ENCODE results near the gene GAB1. TPM values are rescaled to one million over a fixed set of nuclear protein-coding genes. Genes with fewer than 3 reads are reported as not detected.

The GAB1 gene
- total RNA-seq, 2 experiments from 2014 or later: 0.37 to 0.79 TPM

DNA sequence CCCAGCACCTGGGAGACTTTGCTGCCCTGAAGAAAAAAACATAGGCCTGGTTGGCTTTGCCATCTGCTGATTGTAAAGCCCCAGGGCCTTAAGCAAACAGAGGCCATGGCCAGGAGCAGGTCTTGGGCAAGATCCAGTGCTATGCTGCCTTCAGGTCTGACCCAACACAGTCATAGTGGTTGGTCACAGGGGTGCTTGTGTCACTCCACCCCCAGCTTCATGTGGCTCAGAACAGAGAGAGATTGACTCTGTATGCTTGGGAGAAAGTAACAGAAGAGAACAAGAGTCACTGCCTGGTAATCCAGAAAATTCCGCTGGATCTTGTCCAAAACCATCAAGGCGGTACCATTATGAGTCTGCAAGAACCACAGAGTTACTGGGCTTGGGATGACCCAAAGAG is 152.4 kb downstream of the GAB1 start:
- H3K9me3 Mint-ChIP-seq (ENCODE audit: insufficient read depth): no peaks in the 10 kb centered on the region
- H3K27ac Mint-ChIP-seq: no peak overlapping the region
- ATAC-seq: no peak
- no peaks in the 10 kb centered on the region for H3K4me1 Mint-ChIP-seq (ENCODE audit: low read depth)
- no peaks in the 10 kb centered on the region for H3K36me3 Mint-ChIP-seq (ENCODE audit: low read depth)
- H3K27me3 Mint-ChIP-seq (ENCODE audit: low read depth): peaks cover 9% of the 10 kb centered on the region
- ChIA-PET POLR2A (no interaction called here), CTCF (no interaction called here)
- H3K4me3 Mint-ChIP-seq: no peak overlapping the region
- no peak for DNase-seq

DNA sequence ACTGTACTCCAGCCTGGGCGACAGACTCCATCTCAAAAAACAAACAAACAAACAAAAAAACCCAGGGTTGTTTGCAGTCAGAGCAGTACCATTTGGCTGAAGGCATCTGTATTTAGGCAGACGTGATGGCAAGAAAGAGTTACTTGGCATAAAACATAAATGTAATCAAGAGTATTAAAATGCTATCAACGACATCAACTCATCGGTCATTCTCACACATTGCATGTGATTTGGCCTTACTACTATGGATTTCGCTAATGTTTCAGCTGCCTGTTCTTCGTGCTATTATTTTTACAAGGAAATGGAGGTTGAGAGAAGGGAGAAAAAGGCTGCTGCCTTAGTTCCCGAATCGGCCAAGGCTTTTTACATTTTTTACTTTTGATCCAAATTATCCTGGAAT is 161.3 kb downstream of the GAB1 start:
- no peaks in the 10 kb centered on the region for H3K4me1 Mint-ChIP-seq (ENCODE audit: low read depth)
- no peaks in the 10 kb centered on the region for H3K36me3 Mint-ChIP-seq (ENCODE audit: low read depth)

DNA sequence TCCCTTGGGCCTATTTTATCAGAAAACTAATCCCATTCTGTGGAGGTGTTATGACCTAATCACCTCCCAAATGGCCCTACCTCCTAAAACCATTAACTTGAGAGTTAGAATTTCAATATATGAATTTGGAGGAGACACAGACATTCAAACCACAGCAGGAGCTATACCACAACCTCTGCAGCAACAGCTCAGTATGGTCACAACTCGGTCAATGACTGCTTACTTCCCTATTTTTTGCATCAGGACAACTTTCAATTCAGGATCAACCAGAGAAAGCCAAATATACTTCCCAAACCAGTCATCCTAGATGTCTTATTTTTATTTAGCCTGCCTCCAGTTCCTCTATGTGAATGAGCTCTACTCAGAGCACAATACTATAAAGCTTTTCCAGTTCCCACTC is 165.6 kb downstream of the GAB1 start:
- CTCF ChIA-PET: no interaction called here
- POLR2A ChIA-PET: interaction anchor here (1.1 kb wide), 1 partner anchor 12 kb away, joined by 3 read pairs; no protein-coding TSS in a partner anchor

More for the DNA sequence above, 161.3 kb downstream of the GAB1 start:
- no peak for ATAC-seq
- POLR2A ChIA-PET: no interaction called here
- CTCF ChIA-PET: no interaction called here
- Mint-ChIP-seq H3K27me3 (ENCODE audit: low read depth) (no peaks in the 10 kb centered on the region), H3K4me3 (no peak overlapping the region), H3K9me3 (ENCODE audit: insufficient read depth) (no peaks in the 10 kb centered on the region), H3K27ac (no peak overlapping the region)
- no peak for DNase-seq

GRCh38 chr4:143506031-143506430 is 169.4 kb downstream of the GAB1 start:
- H3K36me3 Mint-ChIP-seq (ENCODE audit: low read depth): no peaks in the 10 kb centered on the region
- H3K4me3 Mint-ChIP-seq: no peak overlapping the region
- H3K9me3 Mint-ChIP-seq (ENCODE audit: insufficient read depth): no peaks in the 10 kb centered on the region
- ATAC-seq: no peak
- CTCF ChIA-PET: no interaction called here
- POLR2A ChIA-PET: no interaction called here
- H3K4me1 Mint-ChIP-seq (ENCODE audit: low read depth): no peaks in the 10 kb centered on the region
- no peak overlapping the region for H3K27ac Mint-ChIP-seq
- peaks cover 11% of the 10 kb centered on the region for H3K27me3 Mint-ChIP-seq (ENCODE audit: low read depth)
- DNase-seq: no peak

More for the DNA sequence above, 165.6 kb downstream of the GAB1 start:
- Mint-ChIP-seq H3K9me3 (ENCODE audit: insufficient read depth) (no peaks in the 10 kb centered on the region), H3K36me3 (ENCODE audit: low read depth) (no peaks in the 10 kb centered on the region), H3K4me3 (no peak overlapping the region), H3K27ac (no peak overlapping the region), H3K4me1 (ENCODE audit: low read depth) (no peaks in the 10 kb centered on the region), H3K27me3 (ENCODE audit: low read depth) (no peaks in the 10 kb centered on the region)
- ATAC-seq (no peak), DNase-seq (no peak)

GRCh38 chr4:143511906-143512305 is 175.2 kb downstream of the GAB1 start:
- H3K36me3 Mint-ChIP-seq (ENCODE audit: low read depth): peaks cover 19% of the 10 kb centered on the region
- POLR2A ChIA-PET: no interaction called here
- no peak overlapping the region for H3K4me3 Mint-ChIP-seq
- CTCF ChIA-PET: interaction anchor here (1.0 to 1.3 kb wide), 2 partner anchors 47 to 114 kb away, joined by 3 read pairs; no protein-coding TSS in a partner anchor
- no peak for ATAC-seq
- H3K27me3 Mint-ChIP-seq (ENCODE audit: low read depth): peaks cover 11% of the 10 kb centered on the region
- no peaks in the 10 kb centered on the region for H3K9me3 Mint-ChIP-seq (ENCODE audit: insufficient read depth)
- DNase-seq: no peak
- peaks cover 21% of the 10 kb centered on the region for H3K4me1 Mint-ChIP-seq (ENCODE audit: low read depth)
- H3K27ac Mint-ChIP-seq: no peak overlapping the region

- Mint-ChIP-seq H3K36me3 (ENCODE audit: low read depth) (peaks cover 28% of the 10 kb centered on the region), H3K4me1 (ENCODE audit: low read depth) (peaks cover 28% of the 10 kb centered on the region), H3K27ac (peak overlapping the region; percentile 99), H3K9me3 (ENCODE audit: insufficient read depth) (no peaks in the 10 kb centered on the region), H3K27me3 (ENCODE audit: low read depth) (peaks cover 11% of the 10 kb centered on the region), H3K4me3 (peak overlapping the region; percentile 88)
- ChIA-PET POLR2A (no interaction called here), CTCF (interaction anchor here (1.3 kb wide), 1 partner anchor 115 kb away, joined by 3 read pairs; no protein-coding TSS in a partner anchor)
- DNase-seq (no peak), ATAC-seq (peak; percentile 53)
Observed at GRCh38 chr4:143512978-143513313, 176.3 kb downstream of the GAB1 start.

GRCh38 chr4:143513314-143514168 is 176.9 kb downstream of the GAB1 start, which contains the start of gene SMARCA5:
TSS of gene SMARCA5 (plus strand) at chr4:143513702. CDS start at chr4:143513925, 223 bp downstream.
- POLR2A ChIA-PET: interaction anchor here (0.7 to 1.5 kb wide), 8 partner anchors 10 to 408 kb away, joined by 3 to 8 read pairs (median 4); partner anchors contain the start of genes GAB1 and USP38
- DNase-seq (peak; percentile 98), ATAC-seq (peak; percentile 92)
- Mint-ChIP-seq H3K4me1 (ENCODE audit: low read depth) (peaks cover 28% of the 10 kb centered on the region), H3K4me3 (peak within 1 kb of the TSS; percentile 88), H3K27ac (peak within 1 kb of the TSS; percentile 99), H3K27me3 (ENCODE audit: low read depth) (peaks cover 11% of the 10 kb centered on the region), H3K9me3 (ENCODE audit: insufficient read depth) (no peaks in the 10 kb centered on the region), H3K36me3 (ENCODE audit: low read depth) (peaks cover 28% of the 10 kb centered on the region)
- CTCF ChIA-PET: interaction anchor here (1.3 kb wide), 1 partner anchor 116 kb away, joined by 3 read pairs; no protein-coding TSS in a partner anchor

- peak overlapping the region; percentile 99 for H3K27ac Mint-ChIP-seq
- no peaks in the 10 kb centered on the region for H3K9me3 Mint-ChIP-seq (ENCODE audit: insufficient read depth)
- POLR2A ChIA-PET: interaction anchor here (0.7 to 1.5 kb wide), 8 partner anchors 10 to 407 kb away, joined by 3 to 8 read pairs (median 4); partner anchors contain the start of genes GAB1 and USP38
- peak overlapping the region; percentile 88 for H3K4me3 Mint-ChIP-seq
- peaks cover 33% of the 10 kb centered on the region for H3K36me3 Mint-ChIP-seq (ENCODE audit: low read depth)
- peaks cover 7% of the 10 kb centered on the region for H3K27me3 Mint-ChIP-seq (ENCODE audit: low read depth)
- DNase-seq: no peak
- CTCF ChIA-PET: no interaction called here
- no peak for ATAC-seq
- peaks cover 34% of the 10 kb centered on the region for H3K4me1 Mint-ChIP-seq (ENCODE audit: low read depth)
Observed at GRCh38 chr4:143514169-143514495, 177.5 kb downstream of the GAB1 start.

DNA sequence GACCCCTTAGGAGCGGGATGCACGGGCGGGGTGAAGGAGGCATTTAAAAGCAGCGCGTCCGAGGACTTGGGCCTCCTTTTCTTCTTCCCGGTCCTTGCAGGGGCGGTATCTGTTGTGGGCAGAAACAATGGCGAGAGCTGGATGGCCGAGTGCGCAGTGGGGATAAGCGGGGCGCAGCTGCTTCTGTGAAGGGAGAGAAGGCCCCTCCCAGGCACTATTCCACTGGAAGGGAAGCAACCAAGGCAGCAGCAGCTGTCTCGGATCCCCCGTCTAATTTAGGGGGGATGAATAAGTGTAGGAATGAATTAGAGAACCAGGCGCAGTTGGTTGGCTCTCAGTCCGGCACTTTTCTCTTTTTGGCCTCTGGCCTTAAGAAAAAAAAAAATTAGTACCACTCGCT is 177.8 kb downstream of the GAB1 start:
- peak; percentile 35 for DNase-seq

DNA sequence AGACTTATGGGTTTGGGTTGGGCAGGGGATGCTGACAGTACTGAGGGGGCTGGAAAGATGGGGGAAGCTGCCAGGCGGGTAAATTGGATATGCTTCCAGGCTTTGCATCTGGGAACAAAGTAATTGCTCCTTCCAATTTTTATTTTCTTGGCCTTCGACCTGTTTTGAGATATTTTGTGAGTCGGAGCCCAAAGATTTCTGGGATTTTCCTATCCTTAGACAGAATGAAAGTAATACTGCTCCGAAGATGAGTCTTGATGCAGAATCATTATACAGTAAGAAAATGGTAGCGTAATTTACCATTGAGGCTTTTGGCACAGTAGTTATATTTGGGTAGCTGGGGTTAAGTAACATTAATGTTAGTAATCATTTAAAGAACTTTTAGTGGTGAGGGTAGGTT is 178.2 kb downstream of the GAB1 start:
- H3K9me3 Mint-ChIP-seq (ENCODE audit: insufficient read depth): no peaks in the 10 kb centered on the region
- no peak for ATAC-seq
- peaks cover 41% of the 10 kb centered on the region for H3K4me1 Mint-ChIP-seq (ENCODE audit: low read depth)
- peaks cover 6% of the 10 kb centered on the region for H3K27me3 Mint-ChIP-seq (ENCODE audit: low read depth)
- ChIA-PET POLR2A (interaction anchor here (0.6 to 1.5 kb wide), 4 partner anchors 9 to 303 kb away, joined by 3 to 8 read pairs (median 6); no protein-coding TSS in a partner anchor), CTCF (no interaction called here)
- H3K36me3 Mint-ChIP-seq (ENCODE audit: low read depth): peaks cover 40% of the 10 kb centered on the region
- DNase-seq: no peak
- H3K27ac Mint-ChIP-seq: peak overlapping the region; percentile 99
- peak overlapping the region; percentile 88 for H3K4me3 Mint-ChIP-seq

More for the DNA sequence above, 177.8 kb downstream of the GAB1 start:
- Mint-ChIP-seq H3K27ac (peak overlapping the region; percentile 99), H3K36me3 (ENCODE audit: low read depth) (peaks cover 36% of the 10 kb centered on the region), H3K4me1 (ENCODE audit: low read depth) (peaks cover 37% of the 10 kb centered on the region), H3K9me3 (ENCODE audit: insufficient read depth) (no peaks in the 10 kb centered on the region), H3K27me3 (ENCODE audit: low read depth) (peaks cover 7% of the 10 kb centered on the region), H3K4me3 (peak overlapping the region; percentile 88)
- ChIA-PET POLR2A (interaction anchor here (0.6 to 1.5 kb wide), 9 partner anchors 9 to 407 kb away, joined by 3 to 8 read pairs (median 4); partner anchors contain the start of genes GAB1 and USP38), CTCF (no interaction called here)
- no peak for ATAC-seq

- ATAC-seq: no peak
- H3K36me3 Mint-ChIP-seq (ENCODE audit: low read depth): peaks cover 44% of the 10 kb centered on the region
- ChIA-PET CTCF (no interaction called here), POLR2A (no interaction called here)
- peaks cover 48% of the 10 kb centered on the region for H3K4me1 Mint-ChIP-seq (ENCODE audit: low read depth)
- no peak overlapping the region for H3K27ac Mint-ChIP-seq
- H3K27me3 Mint-ChIP-seq (ENCODE audit: low read depth): no peaks in the 10 kb centered on the region
- DNase-seq: no peak
- H3K9me3 Mint-ChIP-seq (ENCODE audit: insufficient read depth): no peaks in the 10 kb centered on the region
- H3K4me3 Mint-ChIP-seq: peak overlapping the region; percentile 88
Observed at GRCh38 chr4:143515905-143516304, 179.2 kb downstream of the GAB1 start.

- Mint-ChIP-seq H3K27ac (no peak overlapping the region), H3K9me3 (ENCODE audit: insufficient read depth) (no peaks in the 10 kb centered on the region), H3K36me3 (ENCODE audit: low read depth) (peaks cover 56% of the 10 kb centered on the region), H3K4me3 (no peak overlapping the region), H3K4me1 (ENCODE audit: low read depth) (peaks cover 50% of the 10 kb centered on the region), H3K27me3 (ENCODE audit: low read depth) (no peaks in the 10 kb centered on the region)
- ATAC-seq (no peak), DNase-seq (no peak)
- ChIA-PET POLR2A (no interaction called here), CTCF (no interaction called here)
Observed at GRCh38 chr4:143517764-143518163, 181.1 kb downstream of the GAB1 start.
